Esophagus squamous epithelium (tissue), 5 donors: ENCODE results near the gene XIRP2. TPM values are rescaled to one million over a fixed set of nuclear protein-coding genes. Genes with fewer than 3 reads are reported as not detected.
"Not testable (repeated sequence)": the region's sequence is repeated elsewhere in the genome, so short reads cannot be mapped to it uniquely, and the experiment has no call there.

Experiments
- DNase-seq: peaks from one replicate; lab custom pipeline; 2025; lab: John Stamatoyannopoulos, UW
- H3K27ac ChIP-seq, 4 donors: fragments of 200-600 bp; sonication (generic); one replicate each; pipeline ENCODE4 v1.5.1; 2016 to 2019; ENCODE audit warnings: mild to moderate bottlenecking in 1 of 4
- H3K27me3 ChIP-seq, 4 donors: fragments of 200-600 bp; sonication (generic); 1 replicate in 3 of 4; 2 replicates in 1 of 4; pipeline versions ENCODE4 v1.5.1 to v1.6.0; 2017 to 2021; ENCODE audit warnings: antibody characterized with exemption in 1 of 4
- H3K36me3 ChIP-seq, 3 donors: fragments of 200-600 bp; sonication (generic); one replicate each; pipeline ENCODE4 v1.5.1; 2016 to 2019
- H3K4me1 ChIP-seq, 3 donors: fragments of 200-600 bp; sonication (generic); one replicate each; pipeline ENCODE4 v1.5.1; 2017 to 2019
- H3K4me3 ChIP-seq, 4 donors: fragments of 200-600 bp; sonication (generic); 1 replicate in 3 of 4; 2 replicates in 1 of 4; pipeline ENCODE4 v1.5.1; 2016 to 2019; ENCODE audit warnings: mild to moderate bottlenecking in 2 of 4, moderate library complexity in 1 of 4
- H3K9me3 ChIP-seq, 3 donors: fragments of 200-600 bp; sonication (generic); one replicate each; pipeline ENCODE4 v1.5.1; 2016 to 2019
- CTCF ChIP-seq, 6 experiments: fragments of 450-650 bp in 4 of 6; fragments of 200-600 bp in 2 of 6; sonication (generic) in 2 of 6; IDR thresholded peaks; one replicate each; pipeline ENCODE4 v1.5.1; 2016 to 2019; ENCODE audit warnings: antibody characterized with exemption in 6 of 6, mild to moderate bottlenecking in 4 of 6, moderate library complexity in 4 of 6
- POLR2A ChIP-seq, 4 donors: fragments of 450-650 bp; IDR thresholded peaks; one replicate each; pipeline ENCODE4 v1.6.1; 2017; ENCODE audit warnings: antibody characterized with exemption in 4 of 4, mild to moderate bottlenecking in 4 of 4, moderate library complexity in 3 of 4
- WGBS, 2 donors: methylation state at CpG; one replicate each; pipeline ENCODE4 v1.1.5; 2018; 5-methylcytosine and 5-hydroxymethylcytosine counted together
- intact Hi-C: fragments of 100-400 bp; cut with DNase I; formaldehyde crosslinking; loops from one replicate; pipeline ENCODE4 v1.15.0; 2022
- total RNA-seq, 4 donors: library from RNA; depleted of rRNA; stranded (reverse); fragments of >200 nt; gene quantifications; one replicate each; pipeline ENCODE4 v1.1.0, GENCODE V29; 2016
- donor health status: DM: yes; HTN: yes; CAD: no.

Gene XIRP2
- total RNA-seq, 4 donors from 2014 or later, result 0.03 TPM; not detected in 3

DNA sequence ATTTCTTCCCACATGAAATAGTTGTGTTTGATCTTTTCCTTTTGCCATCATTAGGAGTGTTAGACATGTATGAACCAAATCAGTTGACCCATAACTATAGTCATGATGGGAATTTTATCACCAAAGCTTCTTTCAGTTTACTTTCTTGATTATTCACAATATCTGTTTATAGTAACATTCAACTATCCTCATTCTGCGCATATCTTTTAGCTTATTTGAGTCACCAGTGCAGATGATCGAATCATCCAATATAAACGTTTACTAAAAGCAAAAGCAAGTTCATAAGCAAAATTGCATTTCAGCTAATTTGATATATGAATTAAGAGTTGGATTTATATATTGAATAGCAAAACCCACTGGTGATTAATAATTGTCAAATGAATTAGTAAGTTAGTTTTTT is 216.4 kb downstream of the XIRP2 start:
- intact Hi-C loops, result no loop called here
- Histone ChIP-seq H3K27me3 (no peaks in the 10 kb centered on the region), H3K4me1 (no peaks in the 10 kb centered on the region), H3K9me3 (peaks cover 0 to under 1% (median 0%) of the 10 kb centered on the region in 3 donors), H3K36me3 (no peaks in the 10 kb centered on the region), H3K27ac (no peak overlapping the region), H3K4me3 (no peak overlapping the region)
- DNase-seq, result no peak
- TF ChIP-seq CTCF (IDR thresholded peaks at IDR 0.05) (no peak), POLR2A (IDR thresholded peaks at IDR 0.05) (no peak)
- 67 to 68% methylated on average over 3 of the region's 3 CpGs for whole genome bisulfite sequencing, 2 donors

- DNase-seq, H3K27ac ChIP-seq: not testable (repeated sequence)
These were observed 221.4 kb downstream of the XIRP2 start for GRCh38 chr2:167109682-167110081.

DNA sequence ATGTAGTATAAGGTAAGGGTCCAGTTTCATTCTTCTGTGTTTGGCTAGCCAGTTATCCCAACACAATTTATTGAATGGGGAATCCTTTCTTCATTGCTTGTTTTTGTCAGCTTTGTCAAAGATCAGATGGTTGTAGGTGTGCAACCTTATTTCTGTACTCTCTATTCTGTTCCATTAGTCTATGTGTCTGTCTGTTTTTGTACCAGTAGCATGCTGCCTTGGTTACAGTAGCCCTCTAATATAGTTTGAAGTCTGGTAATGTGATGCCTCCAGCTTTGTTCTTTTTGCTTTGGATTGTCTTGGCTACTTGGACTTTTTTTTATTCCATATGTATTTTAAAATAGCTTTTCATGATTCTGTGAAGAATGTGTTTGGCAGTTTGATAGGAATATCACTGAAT is 222.1 kb downstream of the XIRP2 start:
- intact Hi-C loops, result no loop called here
- no peak for TF ChIP-seq CTCF (IDR thresholded peaks at IDR 0.05)
- TF ChIP-seq POLR2A (IDR thresholded peaks at IDR 0.05), result no peak
- H3K9me3 ChIP-seq, result no peaks in the 10 kb centered on the region
- H3K4me1 ChIP-seq, result no peaks in the 10 kb centered on the region
- H3K27ac ChIP-seq, result no peak overlapping the region
- H3K27me3 ChIP-seq, result no peaks in the 10 kb centered on the region
- DNase-seq, result no peak
- H3K4me3 ChIP-seq, result no peak overlapping the region
- no peaks in the 10 kb centered on the region for H3K36me3 ChIP-seq

More at GRCh38 chr2:167109682-167110081, 221.4 kb downstream of the XIRP2 start:
- H3K36me3 ChIP-seq, H3K27me3 ChIP-seq, H3K4me3 ChIP-seq, intact Hi-C loops, H3K4me1 ChIP-seq, H3K9me3 ChIP-seq: not testable (repeated sequence)

DNA sequence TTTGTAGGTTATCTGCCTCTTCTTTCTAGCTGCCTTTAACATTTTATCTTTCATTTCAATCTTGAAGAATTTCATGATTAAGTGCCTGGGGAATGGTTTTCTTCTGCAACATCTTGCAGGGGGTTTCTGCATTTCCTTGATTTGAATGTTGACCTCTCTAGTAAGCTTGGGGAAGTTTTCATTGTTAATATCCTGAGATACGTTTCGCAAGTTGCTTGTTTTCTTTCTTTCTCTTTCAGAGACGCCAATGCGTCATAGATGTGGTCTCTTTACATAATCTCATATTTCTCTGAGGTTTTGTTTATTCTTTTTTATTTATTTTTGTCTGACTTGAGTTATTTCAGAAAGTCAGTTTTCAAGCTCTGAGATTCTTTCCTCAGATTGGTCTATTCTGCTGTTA is 225.7 kb downstream of the XIRP2 start:
- H3K27ac ChIP-seq, result no peak overlapping the region
- no peak for TF ChIP-seq CTCF (IDR thresholded peaks at IDR 0.05)
- TF ChIP-seq POLR2A (IDR thresholded peaks at IDR 0.05), result no peak
- no peaks in the 10 kb centered on the region for H3K27me3 ChIP-seq
- no peaks in the 10 kb centered on the region for H3K4me1 ChIP-seq
- no peaks in the 10 kb centered on the region for H3K36me3 ChIP-seq
- intact Hi-C loops, result no loop called here
- H3K4me3 ChIP-seq, result no peak overlapping the region
- no peak for DNase-seq
- H3K9me3 ChIP-seq, result no peaks in the 10 kb centered on the region
- WGBS, 2 donors, result 57 to 58% methylated on average over 4 of the region's 4 CpGs

DNA sequence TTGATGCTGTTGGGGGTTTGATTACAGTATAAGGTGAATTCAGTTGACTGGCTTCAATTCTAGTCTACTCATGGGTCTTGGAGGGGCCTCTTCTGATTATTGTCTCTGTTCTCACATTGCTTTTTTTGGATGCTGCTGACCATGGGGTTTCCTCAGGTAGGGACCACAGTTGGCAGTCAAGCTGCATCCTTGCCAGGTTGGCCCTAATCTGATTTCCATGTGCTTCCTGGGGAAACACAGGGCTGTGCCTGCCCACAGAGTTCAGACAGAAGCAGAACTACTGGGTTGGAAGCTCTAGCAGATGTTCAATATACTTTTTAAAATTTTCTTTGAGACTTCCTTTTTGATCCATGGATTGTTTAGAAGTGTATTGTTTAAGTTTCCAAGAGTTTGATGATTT is 227.3 kb downstream of the XIRP2 start:
- no peak for DNase-seq
- H3K4me3 ChIP-seq, result no peak overlapping the region
- H3K36me3 ChIP-seq, result no peaks in the 10 kb centered on the region
- TF ChIP-seq POLR2A (IDR thresholded peaks at IDR 0.05) (no peak), CTCF (IDR thresholded peaks at IDR 0.05) (no peak)
- intact Hi-C loops, result no loop called here
- H3K27ac ChIP-seq, result no peak overlapping the region
- H3K27me3 ChIP-seq, result no peaks in the 10 kb centered on the region
- no peaks in the 10 kb centered on the region for H3K9me3 ChIP-seq
- H3K4me1 ChIP-seq, result no peaks in the 10 kb centered on the region

DNA sequence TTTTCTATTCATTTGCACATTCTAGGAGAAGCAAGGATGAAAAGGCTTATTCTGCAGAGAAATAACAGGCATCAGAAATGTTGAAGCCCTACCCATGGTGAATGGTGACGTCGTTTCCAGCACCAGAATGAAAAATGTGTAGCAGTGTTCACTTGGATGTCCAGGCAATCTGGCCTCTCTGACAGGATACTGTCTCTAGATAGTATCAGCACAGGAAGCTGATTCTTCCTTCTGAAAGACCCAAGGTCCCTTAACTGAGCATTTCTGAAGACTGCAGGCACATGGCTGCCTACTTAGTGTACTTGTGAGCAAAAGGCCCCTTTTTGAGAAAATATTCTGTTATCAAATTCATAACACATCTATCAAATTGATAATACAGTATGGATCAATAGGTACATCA is 234.1 kb downstream of the XIRP2 start:
- Histone ChIP-seq H3K27me3 (no peaks in the 10 kb centered on the region), H3K4me1 (no peaks in the 10 kb centered on the region), H3K9me3 (no peaks in the 10 kb centered on the region), H3K4me3 (no peak overlapping the region), H3K27ac (no peak overlapping the region), H3K36me3 (no peaks in the 10 kb centered on the region)
- intact Hi-C loops, result no loop called here
- DNase-seq, result no peak
- WGBS, 2 donors, result 31 to 91% methylated on average over 2 of the region's 2 CpGs
- TF ChIP-seq POLR2A (IDR thresholded peaks at IDR 0.05), result no peak
- TF ChIP-seq CTCF (IDR thresholded peaks at IDR 0.05), result no peak
